K562 (cell line): ENCODE data around the gene DCAF4L1. TPM values are rescaled to one million over a fixed set of nuclear protein-coding genes. Genes with fewer than 3 reads are reported as not detected.
A peak's percentile ranks its signal among the peaks of the same experiment; 100 is the strongest.

Experiments used
- AFF1 ChIP-seq, 2 experiments: fragments of 450-650 bp; IDR thresholded peaks; 2 replicates each; pipeline ENCODE4 v1.6.1; 2018; ENCODE audit warnings: mild to moderate bottlenecking in 2 of 2, low read depth in 1 of 2; ENCODE audit not compliant: partially characterized antibody in 2 of 2
- AFF4 ChIP-seq: sonication (generic); formaldehyde crosslinking; IDR thresholded peaks from 2 replicates; pipeline ENCODE4 v1.8.0; 2023; ENCODE audit warnings: mild to moderate bottlenecking, missing genetic modification reagents
- ARID4B ChIP-seq: sonication (generic); formaldehyde crosslinking; IDR thresholded peaks from 2 replicates; pipeline ENCODE4 v1.8.0; 2022; ENCODE audit warnings: mild to moderate bottlenecking, missing genetic modification reagents
- BHLHE40 ChIP-seq: IDR thresholded peaks from 2 replicates; pipeline ENCODE4 v1.6.1; 2011; ENCODE audit warnings: low read length, improper control_type of control experiment
- GABPA ChIP-seq: fragments of 200-800 bp; sonication (Bioruptor generic); conservative IDR thresholded peaks from 2 replicates; pipeline ENCODE4 v1.6.1; 2016; ENCODE audit warnings: low read depth, missing genetic modification characterization, missing compliant biosample characterization
- KDM5B ChIP-seq: fragments of 200-600 bp; sonication (generic); IDR thresholded peaks from 2 replicates; pipeline ENCODE4 v1.6.1; 2012; ENCODE audit warnings: low read depth, mild to moderate bottlenecking, moderate library complexity, low read length, control low read depth, inconsistent platforms; ENCODE audit not compliant: insufficient replicate concordance
- KLF16 ChIP-seq: IDR thresholded peaks from 2 replicates; pipeline ENCODE4 v1.6.1; 2016; ENCODE audit warnings: antibody characterized with exemption
- NR1H2 ChIP-seq: sonication (generic); formaldehyde crosslinking; IDR thresholded peaks from 2 replicates; pipeline ENCODE4 v1.4.0; 2020; ENCODE audit warnings: mild to moderate bottlenecking, missing genetic modification reagents
- NR2F6 ChIP-seq: fragments of 450-650 bp; formaldehyde crosslinking; IDR thresholded peaks from 2 replicates; pipeline ENCODE4 v1.4.0; 2020; ENCODE audit warnings: mild to moderate bottlenecking
- PHB2 ChIP-seq: fragments of 450-650 bp; IDR thresholded peaks from 2 replicates; pipeline ENCODE4 v1.6.1; 2017; ENCODE audit warnings: low read depth
- SP2 ChIP-seq: IDR thresholded peaks from 2 replicates; pipeline ENCODE4 v1.6.1; 2011; ENCODE audit warnings: mild to moderate bottlenecking, low read depth, low read length, moderate library complexity; ENCODE audit not compliant: poor library complexity, severe bottlenecking; ENCODE audit errors: extremely low read depth
- U2AF2 ChIP-seq: fragments of 200-400 bp; formaldehyde crosslinking; optimal IDR thresholded peaks from 2 replicates; pipeline ENCODE3; 2017; ENCODE audit warnings: low read depth, mild to moderate bottlenecking, low read length
- ZNF12 ChIP-seq: sonication (generic); formaldehyde crosslinking; IDR thresholded peaks from 2 replicates; pipeline ENCODE4 v1.4.0; 2020; ENCODE audit warnings: mild to moderate bottlenecking, missing genetic modification reagents
- ZNF140 ChIP-seq: fragments of 250-450 bp; sonication (Bioruptor Pico); IDR thresholded peaks from 2 replicates; pipeline ENCODE4 v1.8.0; 2021; ENCODE audit warnings: moderate library complexity, mild to moderate bottlenecking, inconsistent platforms
- ZNF668 ChIP-seq: fragments of 250-450 bp; sonication (Bioruptor Pico); IDR thresholded peaks from 2 replicates; pipeline ENCODE4 v1.8.0; 2022; ENCODE audit warnings: mild to moderate bottlenecking, inconsistent platforms
- polyA plus RNA-seq, 8 experiments: library from polyadenylated mRNA; depleted of rRNA in 4 of 8; stranded (reverse) in 5 of 8; unstranded in 3 of 8; fragments of >200 nt; fragmentation: Nextera tagmentation in 2 of 8; fragmentation: Illumina TruSeq in 1 of 8; extraction: Ambion mirVana in 2 of 8; extraction: Trizol in 1 of 8; gene quantifications; 2 replicates each; pipeline versions ENCODE4 v1.2.1 to v1.2.3, GENCODE V29; 2011 to 2014; ENCODE audit warnings: inconsistent platforms in 1 of 8, missing spikeins in 1 of 8
- total RNA-seq, 7 experiments: library from RNA; depleted of rRNA in 6 of 7; stranded (reverse); fragments of >200 nt in 6 of 7; fragmentation: Illumina TruSeq in 2 of 7; extraction: Trizol in 2 of 7; gene quantifications; 2 replicates each; pipeline versions ENCODE4 v1.2.1 to v1.2.3, GENCODE V29; 2011 to 2021; ENCODE audit warnings: low replicate concordance in 1 of 7

The DCAF4L1 gene
- total and polyA plus RNA-seq, 9 of the 15 experiments (the other 6 are each of a cell fraction or from before 2014, with no cell fraction given): 0.17 to 0.64 (median 0.36) TPM

- TF ChIP-seq U2AF2 (no peak), AFF1 (IDR thresholded peaks at IDR 0.05; ENCODE audit: low read depth in 1 of 2, partially characterized antibody in 2 of 2) (peak in 1 of 2 experiments; percentile 86), BHLHE40 (no peak), ZNF140 (CRISPR knock-in tag) (no peak), NR2F6 (CRISPR knock-in tag) (no peak), KLF16 (no peak), NR1H2 (CRISPR knock-in tag) (no peak), PHB2 (no peak), SP2 (peak; percentile 15), ZNF12 (no peak), GABPA (tag) (peak; percentile 99), ZNF668 (CRISPR knock-in tag) (no peak), AFF4 (CRISPR knock-in tag) (no peak), ARID4B (no peak; the same call in 1 of the 2 replicates), KDM5B (peak; percentile 53)
Measured at GRCh38 chr4:41934901-41935651, 46.5 kb upstream of the DCAF4L1 start, which contains the start of gene TMEM33 (continued).
